Endothelial cell of umbilical vein (primary cell): ENCODE data around the gene VEZT.

Experiments
- CTCF ChIP-seq, 2 donors: IDR thresholded peaks; 1 replicate in 1 of 2; 2 replicates in 1 of 2; pipeline ENCODE4 v1.5.1; 2011; ENCODE audit warnings: low read length in 2 of 2, mild to moderate bottlenecking in 2 of 2, moderate library complexity in 2 of 2, control low read depth in 1 of 2, inconsistent platforms in 1 of 2, low read depth in 1 of 2; ENCODE audit not compliant: insufficient read depth in 1 of 2; ENCODE audit errors: extremely low read depth in 1 of 2
- EZH2 ChIP-seq: IDR thresholded peaks from 2 replicates; pipeline ENCODE4 v1.6.1; 2012; ENCODE audit warnings: borderline replicate concordance, low read depth, mild to moderate bottlenecking, moderate library complexity, low read length, inconsistent platforms; ENCODE audit not compliant: severe bottlenecking
- POLR2A ChIP-seq: IDR thresholded peaks from 2 replicates; pipeline ENCODE4 v1.6.1; 2012; ENCODE audit warnings: low read depth, mild to moderate bottlenecking, control low read depth, low read length
- POLR2AphosphoS5 ChIP-seq: IDR thresholded peaks from 2 replicates; pipeline ENCODE4 v1.6.1; 2012; ENCODE audit warnings: low read depth, mild to moderate bottlenecking, control low read depth, low read length, moderate library complexity; ENCODE audit not compliant: insufficient read depth

DNA sequence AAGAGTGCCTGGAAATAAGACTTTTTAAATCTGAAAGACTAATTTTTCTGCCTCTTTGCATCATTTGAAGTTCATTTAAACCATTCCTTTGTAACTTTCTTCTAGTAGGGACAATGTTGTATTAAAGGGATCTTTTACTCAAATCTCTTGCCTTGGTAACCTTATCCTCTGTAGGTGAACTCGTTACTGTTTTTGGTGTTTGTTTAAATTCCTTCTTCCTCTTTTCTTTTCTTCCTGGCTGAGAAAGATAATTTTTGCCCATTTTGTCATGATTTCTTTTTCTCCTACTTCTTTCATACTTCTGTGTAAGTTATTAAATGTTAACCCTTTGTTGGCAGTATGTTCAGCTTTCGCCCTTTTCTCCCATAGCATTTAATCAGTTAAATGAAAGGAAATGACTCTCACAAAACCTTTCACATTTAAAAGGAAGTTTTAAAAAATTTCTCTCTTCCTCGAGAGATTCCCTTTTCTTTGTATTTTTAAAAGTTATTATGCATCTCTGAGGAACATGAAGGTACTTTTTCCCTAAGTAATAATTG lies 10.3 kb downstream of the VEZT start:
- TF ChIP-seq POLR2A = no peak
- TF ChIP-seq CTCF (IDR thresholded peaks at IDR 0.05; ENCODE audit: extremely low read depth in 1 of 2, insufficient read depth in 1 of 2, low read depth in 1 of 2, low read length in 2 of 2) = no peak
- no peak for TF ChIP-seq POLR2AphosphoS5
- TF ChIP-seq EZH2 = no peak
